GM03348 (cell line): ENCODE data around the gene CMSS1.
"Not testable (repeated sequence)": the region's sequence is repeated elsewhere in the genome, so short reads cannot be mapped to it uniquely, and the experiment has no call there.

Experiments
- DNase-seq: peaks from one replicate; pipeline ENCODE4 v3.0.0; 2012; ENCODE audit warnings: low spot score

The CMSS1 gene

DNA sequence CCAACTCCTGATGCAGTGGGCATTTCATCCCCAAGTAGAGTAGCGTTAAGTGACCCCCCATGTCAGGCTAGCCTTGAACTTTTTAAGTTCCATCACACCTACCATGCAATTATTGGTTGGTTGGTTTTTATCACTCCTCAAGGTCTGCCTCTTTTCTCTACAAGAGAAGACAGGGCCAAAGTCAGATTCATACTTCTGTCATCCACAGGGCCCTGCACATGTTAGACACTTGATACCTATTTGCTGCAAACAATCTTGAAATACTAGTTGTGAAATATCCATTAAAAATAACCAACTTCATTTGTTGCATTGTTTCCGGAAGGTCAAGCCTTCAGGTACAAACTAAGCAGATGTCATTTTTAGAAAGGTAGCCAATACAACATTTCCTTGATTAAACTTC lies 1.2 kb downstream of the CMSS1 start:
- no peak for DNase-seq

DNA sequence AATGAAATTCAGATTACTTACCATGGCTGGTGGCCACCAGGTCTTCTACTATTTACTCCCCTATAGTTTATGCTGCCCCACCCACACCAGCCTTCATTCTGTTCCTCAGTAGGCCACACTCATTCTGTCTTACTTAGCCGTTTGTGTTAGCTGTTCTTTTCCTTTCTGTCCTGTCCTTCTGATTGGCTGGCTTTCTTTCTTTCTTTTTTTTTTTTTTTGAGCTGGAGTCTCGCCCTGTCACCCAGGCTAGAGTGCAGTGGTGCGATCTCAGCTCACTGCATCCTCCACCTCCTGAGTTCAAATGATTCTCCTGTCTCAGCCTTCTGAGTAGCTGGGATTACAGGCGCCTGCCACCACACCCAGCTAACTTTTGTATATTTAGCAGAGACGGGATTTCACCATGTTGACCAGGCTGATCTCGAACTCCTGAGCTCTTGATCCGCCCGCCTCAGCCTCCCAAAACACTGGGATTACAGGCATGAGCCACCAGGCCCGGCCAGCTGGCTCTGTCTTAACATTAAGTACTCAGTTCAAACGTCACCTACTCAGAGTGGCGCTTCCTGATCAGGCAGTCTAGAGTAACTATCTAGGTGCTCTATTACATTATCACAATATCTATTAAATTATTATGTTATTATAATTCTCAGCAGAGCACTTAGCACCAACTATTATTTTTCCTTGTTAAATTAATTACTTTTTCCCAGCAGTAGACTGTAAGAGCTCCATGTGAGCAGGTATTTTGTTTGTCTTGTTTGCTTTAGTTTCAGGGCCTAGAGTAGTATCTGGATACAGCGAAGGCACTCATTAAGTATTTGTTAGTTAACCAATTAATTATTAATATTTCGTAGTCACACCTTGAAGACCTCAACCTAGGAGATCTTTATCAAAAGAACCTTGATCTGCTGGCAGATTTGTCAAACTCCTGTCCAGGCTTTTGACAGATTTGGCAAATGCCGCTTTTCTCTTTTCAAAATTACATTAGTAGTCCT lies 6.4 kb downstream of the CMSS1 start:
- DNase-seq, result no peak

DNA sequence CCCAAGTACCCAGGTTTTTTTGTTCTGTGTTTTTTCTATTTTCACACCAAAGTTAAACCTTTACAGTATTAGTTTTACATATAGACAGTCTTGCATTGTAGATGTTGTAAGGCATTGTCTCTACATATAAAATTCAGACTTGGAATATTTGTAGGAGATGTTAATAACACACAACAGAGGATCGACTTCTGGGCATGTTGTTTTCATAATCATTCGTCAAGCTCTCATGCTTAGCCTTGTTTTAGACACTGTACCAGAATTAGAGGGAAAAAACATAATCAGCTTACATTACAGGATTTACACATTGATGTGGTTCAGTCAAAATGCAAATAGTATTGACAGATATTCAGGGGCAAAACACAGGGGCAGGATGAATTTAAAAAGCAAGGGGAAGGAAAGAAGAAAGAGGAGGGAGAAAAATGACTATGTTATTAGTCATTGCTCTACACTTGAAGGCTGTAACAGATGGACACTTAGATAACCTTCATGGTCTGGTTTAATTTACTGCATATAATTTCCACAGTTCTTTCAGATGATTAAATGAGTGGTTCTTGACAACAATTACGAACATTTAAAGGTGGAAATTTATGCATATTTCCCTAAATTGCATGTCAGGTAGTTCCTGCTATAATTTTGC lies 7.5 kb downstream of the CMSS1 start:
- peak; percentile 25 for DNase-seq

DNA sequence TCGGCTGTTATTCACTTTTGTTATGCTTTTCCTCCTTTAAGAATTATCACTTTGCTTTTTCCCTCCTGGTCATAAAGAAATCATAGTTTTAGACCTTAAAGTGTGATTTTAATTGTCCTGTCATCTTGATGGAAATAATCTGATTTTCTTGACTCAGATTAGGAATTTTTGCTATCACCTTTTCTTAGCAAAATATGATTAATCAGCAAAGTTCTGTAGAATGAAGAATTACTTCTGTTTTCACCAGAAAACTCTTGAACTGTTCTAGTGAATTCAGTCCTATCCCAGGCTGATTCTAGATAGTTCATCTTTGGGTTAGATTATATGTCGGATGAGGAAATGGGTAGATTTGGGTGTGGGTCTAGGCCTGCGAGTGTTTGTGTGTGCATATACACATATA lies 12.2 kb downstream of the CMSS1 start:
- DNase-seq, result no peak

GRCh38 chr3:99833617-99834205 lies 16.0 kb downstream of the CMSS1 start:
- no peak for DNase-seq

GRCh38 chr3:99834211-99834957 lies 16.7 kb downstream of the CMSS1 start:
- DNase-seq, result no peak

DNA sequence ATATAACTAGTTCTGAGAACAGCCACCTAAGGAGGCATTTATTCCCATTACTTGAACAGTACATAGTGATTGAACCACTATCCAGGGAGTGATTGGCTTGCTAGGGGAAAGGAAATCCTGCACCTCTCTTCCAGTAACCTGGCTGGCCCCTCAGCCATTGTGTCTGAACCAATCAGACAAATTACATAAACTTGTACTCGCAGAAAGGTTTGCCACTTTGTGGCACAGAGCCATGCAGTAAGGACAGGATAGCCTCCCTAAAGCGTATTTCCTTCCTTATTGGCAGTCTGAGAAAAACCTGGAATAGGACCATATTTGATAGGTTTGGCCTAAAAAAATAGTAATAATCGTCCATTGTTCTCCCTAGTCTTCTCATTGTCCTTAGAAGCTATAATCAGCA lies 19.0 kb downstream of the CMSS1 start:
- DNase-seq, result no peak

- no peak for DNase-seq
Measured at GRCh38 chr3:99837715-99838114, 20.1 kb downstream of the CMSS1 start.

DNA sequence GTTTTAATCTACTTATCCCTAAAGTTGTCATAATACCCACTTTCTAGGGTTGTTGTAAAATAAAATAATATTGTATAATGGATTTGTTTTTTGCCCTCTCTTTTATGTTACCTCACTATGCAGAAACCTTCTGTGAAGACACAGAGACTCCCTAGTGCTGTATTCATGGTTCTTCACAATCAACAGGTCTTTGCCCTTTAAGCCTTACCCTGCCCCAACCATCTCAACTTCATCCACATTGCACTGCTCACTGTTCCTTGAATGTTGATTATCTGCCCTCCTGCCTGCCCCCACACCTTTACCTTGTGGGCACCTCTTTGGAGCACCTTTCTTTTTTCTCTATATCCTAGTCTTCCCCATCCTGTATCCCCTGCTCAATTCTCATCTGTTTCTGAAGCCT lies 21.1 kb downstream of the CMSS1 start:
- DNase-seq, result no peak

DNA sequence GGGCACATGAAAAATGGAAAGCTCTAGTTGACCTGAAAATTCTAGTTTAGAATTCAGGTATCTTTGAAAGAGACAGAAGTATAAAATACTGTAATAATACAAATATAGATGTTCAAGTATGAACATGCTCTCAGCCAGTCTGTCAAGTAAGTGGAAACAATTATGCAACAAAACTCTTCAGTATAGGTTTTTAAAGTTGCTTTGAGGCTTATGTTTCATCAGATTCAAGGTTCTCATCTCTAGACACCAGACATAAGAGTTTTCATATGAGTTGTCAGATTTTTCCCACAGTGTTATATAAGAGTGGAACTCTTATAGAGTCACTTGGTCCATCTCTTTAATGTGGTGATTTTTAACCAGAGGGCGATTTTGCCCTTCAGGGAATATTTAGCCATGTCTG lies 22.0 kb downstream of the CMSS1 start:
- DNase-seq, result no peak

- not testable (repeated sequence) for DNase-seq
Measured at GRCh38 chr3:99841949-99842348, 24.3 kb downstream of the CMSS1 start.

GRCh38 chr3:99842826-99843589 lies 25.3 kb downstream of the CMSS1 start:
- DNase-seq, result peak; percentile 60

- DNase-seq, result no peak
Measured at GRCh38 chr3:99843590-99844258, 26.1 kb downstream of the CMSS1 start.

DNA sequence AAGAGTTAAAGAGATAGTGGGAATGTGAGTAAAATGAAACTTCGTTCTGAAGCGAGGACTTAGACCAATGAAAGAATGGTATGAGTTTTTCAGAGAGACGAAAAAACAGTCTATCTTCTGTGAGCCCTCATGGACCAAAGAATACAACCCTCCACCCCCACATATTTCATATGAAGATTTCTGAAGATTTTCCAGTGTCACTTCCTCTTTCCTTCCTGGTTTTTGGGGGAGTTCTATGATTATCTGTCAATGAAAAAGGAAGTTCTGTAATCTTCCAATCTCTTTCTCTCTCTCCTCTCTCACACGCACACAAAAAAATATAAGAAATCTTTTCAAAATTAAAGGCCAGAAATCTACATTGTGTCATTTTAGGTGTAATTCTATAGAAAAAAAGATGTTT lies 27.7 kb downstream of the CMSS1 start:
- DNase-seq, result no peak

DNA sequence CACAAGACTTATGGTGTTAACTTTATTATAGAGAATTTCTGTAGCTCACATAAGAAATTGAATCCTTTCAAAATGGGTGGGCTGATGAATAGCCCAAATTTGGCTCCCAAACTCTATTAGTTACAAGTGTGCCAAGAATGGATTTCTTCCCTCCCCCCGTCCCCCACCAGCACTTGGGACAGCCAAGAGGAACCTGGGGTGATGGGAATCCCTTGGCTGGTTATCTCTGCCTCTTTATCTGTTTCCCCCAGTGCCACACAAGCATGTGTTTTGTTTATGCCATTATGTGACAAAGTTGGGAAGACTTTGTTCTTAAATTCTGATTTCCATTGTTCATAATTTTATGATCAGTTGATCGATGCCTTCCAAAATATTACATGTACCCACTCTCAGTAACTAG lies 28.3 kb downstream of the CMSS1 start:
- DNase-seq, result no peak

GRCh38 chr3:99846477-99847160 lies 29.0 kb downstream of the CMSS1 start:
- DNase-seq, result peak; percentile 32

DNA sequence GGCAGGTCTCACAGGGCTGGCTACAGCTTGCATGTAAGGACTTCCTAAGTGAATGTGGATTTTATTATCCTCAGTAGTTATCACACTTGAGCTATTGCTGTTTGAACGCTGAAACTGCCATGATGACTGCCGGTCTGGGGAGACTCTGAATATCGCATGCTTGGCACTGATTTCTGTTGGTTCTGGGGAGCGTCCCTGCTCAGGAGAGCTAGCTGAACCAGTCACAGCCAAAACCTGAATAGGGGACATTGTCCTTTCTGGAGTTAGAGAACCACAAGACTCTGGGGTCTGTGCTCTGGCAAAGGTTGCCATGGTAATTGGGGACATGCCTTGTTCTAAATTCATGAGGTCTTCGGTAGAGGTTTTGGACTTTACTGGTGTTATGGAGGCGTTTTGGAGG lies 30.8 kb downstream of the CMSS1 start:
- no peak for DNase-seq

GRCh38 chr3:99850608-99851007 lies 32.9 kb downstream of the CMSS1 start:
- DNase-seq, result no peak

DNA sequence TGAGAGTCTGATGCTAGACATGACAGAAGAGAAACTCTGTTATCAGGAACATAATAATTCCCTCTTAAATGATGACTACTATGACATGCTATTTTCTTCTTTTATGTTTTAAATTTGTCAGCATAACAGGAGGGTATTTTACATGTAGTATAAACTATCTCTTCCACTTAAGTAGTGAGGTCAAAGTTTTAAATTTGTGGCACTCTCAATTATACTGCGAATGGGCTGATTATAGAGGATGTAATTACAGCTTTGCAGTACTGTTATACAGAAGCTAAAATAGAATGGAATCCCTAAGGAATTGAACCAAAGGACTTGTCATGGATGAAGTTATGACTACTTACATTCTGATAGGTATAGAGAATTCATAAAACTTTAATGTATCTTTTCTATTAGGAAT lies 34.3 kb downstream of the CMSS1 start:
- DNase-seq, result no peak

DNA sequence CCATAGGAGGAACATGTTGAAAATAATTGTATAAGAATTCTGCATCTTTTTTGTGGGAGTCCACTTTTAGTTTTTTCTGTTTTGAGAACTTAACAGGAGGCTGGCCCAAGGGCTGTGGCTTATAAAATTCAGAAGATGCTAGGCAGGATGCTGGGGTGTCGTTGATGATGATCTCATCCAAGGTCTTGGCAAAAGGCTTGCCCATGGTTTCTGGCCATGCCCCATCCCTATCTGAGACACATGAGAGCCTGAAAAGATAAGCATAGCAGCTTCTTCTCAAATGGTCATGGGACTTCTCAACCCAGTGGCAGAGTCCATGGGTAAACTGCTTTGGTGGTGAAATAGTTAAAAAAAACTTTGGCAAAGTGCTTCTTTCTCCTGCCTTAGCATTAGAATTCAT lies 35.2 kb downstream of the CMSS1 start:
- no peak for DNase-seq
